ENCODE measurements around the gene FRRS1L.

Gene FRRS1L

DNA sequence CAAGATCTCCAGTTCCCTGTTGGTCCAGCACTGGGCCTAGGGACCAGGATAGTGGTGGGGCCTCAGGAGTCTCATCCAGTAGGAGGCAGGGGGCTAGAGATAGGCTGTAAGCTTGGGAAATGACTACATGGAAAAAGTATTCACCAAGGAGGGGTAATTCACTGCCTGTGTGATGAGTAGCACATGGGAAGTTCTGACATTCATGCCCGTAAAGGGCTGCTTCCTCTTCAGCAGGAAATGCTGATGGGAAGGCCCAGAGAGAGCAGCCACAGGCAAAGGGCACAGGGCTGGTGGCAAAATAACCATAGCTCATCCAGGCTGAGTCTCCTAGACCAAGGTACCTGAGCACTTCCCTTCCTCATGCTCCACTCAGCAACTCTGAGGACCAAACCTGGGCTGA is 23.1 kb upstream of the FRRS1L start:
- in situ Hi-C loops (cut with HindIII; ENCODE audit: low sequenced_read_pairs): no loop called here
- no peak overlapping the region for H3K4me3 ChIP-seq (ENCODE audit: low read depth, low read length)
- TF ChIP-seq, protein P1, sequence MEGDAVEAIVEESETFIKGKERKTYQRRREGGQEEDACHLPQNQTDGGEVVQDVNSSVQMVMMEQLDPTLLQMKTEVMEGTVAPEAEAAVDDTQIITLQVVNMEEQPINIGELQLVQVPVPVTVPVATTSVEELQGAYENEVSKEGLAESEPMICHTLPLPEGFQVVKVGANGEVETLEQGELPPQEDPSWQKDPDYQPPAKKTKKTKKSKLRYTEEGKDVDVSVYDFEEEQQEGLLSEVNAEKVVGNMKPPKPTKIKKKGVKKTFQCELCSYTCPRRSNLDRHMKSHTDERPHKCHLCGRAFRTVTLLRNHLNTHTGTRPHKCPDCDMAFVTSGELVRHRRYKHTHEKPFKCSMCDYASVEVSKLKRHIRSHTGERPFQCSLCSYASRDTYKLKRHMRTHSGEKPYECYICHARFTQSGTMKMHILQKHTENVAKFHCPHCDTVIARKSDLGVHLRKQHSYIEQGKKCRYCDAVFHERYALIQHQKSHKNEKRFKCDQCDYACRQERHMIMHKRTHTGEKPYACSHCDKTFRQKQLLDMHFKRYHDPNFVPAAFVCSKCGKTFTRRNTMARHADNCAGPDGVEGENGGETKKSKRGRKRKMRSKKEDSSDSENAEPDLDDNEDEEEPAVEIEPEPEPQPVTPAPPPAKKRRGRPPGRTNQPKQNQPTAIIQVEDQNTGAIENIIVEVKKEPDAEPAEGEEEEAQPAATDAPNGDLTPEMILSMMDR (IDR thresholded peaks at IDR 0.05; ENCODE audit: low read depth, low read length): no peak
- no peak for DNase-seq (ENCODE audit: low read depth, low spot score)

DNA sequence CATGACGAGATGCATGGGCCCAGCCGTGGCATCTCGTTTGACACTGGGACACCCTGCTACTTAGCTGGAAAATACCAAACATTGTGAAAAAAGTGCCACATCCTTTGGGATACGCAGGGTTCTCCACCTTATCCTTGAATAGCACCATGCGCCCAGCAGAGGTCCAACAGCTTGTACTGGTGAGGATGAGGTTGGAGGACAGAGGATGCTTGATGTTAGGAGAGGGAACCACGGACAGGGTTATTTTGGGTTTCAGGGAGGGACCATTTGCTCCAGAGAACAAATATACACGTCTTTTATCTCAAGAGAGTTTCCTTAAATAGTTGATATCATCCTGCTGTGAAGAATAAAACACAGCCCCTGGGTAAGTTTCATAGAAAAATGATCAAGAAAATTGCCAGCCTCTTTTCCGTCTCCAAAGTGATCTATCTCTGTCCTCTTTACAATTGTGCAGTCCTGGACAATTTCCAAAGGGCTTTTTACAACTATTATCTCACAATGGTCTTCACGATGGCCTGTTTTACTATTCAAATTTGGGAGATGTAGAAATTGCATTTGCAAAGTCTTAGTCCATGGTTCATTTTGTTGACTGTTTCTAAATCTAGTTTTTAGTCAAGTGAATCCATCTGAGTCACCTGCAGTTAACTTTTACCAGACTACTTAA is 19.9 kb upstream of the FRRS1L start:
- TF ChIP-seq, protein P1 (IDR thresholded peaks at IDR 0.05; ENCODE audit: low read depth, low read length): no peak
- H3K4me3 ChIP-seq (ENCODE audit: low read depth, low read length): no peak overlapping the region
- DNase-seq (ENCODE audit: low read depth, low spot score): no peak
- in situ Hi-C loops (cut with HindIII; ENCODE audit: low sequenced_read_pairs): no loop called here

DNA sequence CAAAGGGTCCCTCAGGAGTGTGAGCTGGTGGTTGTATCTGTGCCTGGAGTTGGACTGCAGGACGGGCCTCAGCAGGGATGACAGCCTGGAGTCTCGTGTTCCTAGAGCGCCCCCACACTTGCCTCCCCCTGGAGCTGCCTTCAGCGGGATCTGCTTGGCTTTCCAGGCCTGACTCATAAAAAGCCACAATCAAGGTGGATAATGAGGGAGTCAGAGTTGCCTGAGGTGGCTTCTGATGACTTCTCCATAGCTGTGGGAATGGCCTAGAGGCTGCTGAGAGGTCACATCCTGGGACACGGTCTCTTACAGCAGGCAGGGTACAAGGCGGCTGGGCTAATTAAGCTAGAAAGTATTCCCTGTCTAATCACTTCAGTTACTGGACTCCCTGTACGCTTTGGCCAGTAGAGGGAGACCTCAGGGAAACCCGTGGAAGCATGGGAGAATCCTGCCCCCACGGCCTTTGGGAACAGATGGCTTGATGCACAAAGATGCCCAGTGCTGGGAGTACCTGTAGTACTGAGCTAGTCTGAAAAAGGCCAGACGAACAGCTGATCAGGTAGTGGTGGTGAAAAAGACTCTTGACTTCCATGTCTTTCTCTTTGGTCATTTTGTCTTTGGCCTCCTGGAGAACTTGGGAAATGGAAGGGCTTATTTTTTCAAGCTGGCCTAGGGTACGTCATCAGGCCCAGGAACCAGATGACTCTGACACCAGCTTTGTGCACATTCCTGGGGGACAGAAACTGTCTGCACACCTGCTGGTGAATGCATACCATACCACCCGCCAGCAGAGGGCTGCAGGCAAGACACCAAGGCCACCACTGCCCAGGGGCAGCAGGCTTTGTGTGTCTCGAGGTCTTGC is 16.1 kb upstream of the FRRS1L start:
- in situ Hi-C loops (cut with HindIII; ENCODE audit: low sequenced_read_pairs): no loop called here
- DNase-seq (ENCODE audit: low read depth, low spot score): no peak
- H3K4me3 ChIP-seq (ENCODE audit: low read depth, low read length): no peak overlapping the region
- TF ChIP-seq, protein P1 (IDR thresholded peaks at IDR 0.05; ENCODE audit: low read depth, low read length): peak; percentile 70

DNA sequence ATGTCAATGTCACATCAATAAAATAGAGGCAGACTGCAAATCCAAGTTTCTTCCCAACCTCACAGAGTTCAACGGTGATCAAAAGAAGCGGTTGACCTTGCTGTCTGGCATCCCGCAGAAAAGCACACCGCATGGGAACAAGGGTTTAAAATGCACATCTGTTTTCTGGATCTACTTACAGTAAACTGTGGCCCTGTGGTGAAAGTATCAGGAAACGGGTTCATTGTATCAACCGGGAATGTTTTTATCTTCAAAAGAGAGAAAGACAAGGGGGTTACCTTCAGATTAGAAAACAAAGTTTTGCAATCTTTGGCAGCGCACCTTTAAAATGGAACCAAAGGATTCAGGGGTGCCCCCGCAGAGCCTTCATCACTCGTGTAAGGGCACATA is 15.5 kb upstream of the FRRS1L start:
- TF ChIP-seq, protein P1 (IDR thresholded peaks at IDR 0.05; ENCODE audit: low read depth, low read length): no peak
- no peak for DNase-seq (ENCODE audit: low read depth, low spot score)
- in situ Hi-C loops (cut with HindIII; ENCODE audit: low sequenced_read_pairs): no loop called here
- no peak overlapping the region for H3K4me3 ChIP-seq (ENCODE audit: low read depth, low read length)

DNA sequence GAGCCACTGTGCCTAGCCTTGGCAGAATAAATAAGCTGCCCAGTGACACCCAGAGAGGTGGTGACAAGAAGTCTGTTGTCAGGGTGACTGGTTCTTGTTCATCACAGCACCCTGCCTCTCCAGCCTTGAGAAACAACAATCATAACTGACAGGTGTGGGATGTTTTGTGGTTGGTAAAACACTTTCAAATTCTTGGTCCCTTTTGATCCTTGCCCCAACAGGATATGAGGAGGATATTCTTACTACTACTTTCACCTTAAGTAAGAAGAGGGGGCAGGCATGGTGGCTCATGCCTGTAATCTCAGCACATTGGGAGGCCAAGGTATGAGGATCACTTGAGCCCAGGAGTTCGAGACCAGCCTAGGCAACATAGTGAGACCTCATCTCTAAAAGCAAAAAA is 14.2 kb upstream of the FRRS1L start:
- TF ChIP-seq, protein P1 (IDR thresholded peaks at IDR 0.05; ENCODE audit: low read depth, low read length): no peak
- no peak for DNase-seq (ENCODE audit: low read depth, low spot score)
- in situ Hi-C loops (cut with HindIII; ENCODE audit: low sequenced_read_pairs): no loop called here

DNA sequence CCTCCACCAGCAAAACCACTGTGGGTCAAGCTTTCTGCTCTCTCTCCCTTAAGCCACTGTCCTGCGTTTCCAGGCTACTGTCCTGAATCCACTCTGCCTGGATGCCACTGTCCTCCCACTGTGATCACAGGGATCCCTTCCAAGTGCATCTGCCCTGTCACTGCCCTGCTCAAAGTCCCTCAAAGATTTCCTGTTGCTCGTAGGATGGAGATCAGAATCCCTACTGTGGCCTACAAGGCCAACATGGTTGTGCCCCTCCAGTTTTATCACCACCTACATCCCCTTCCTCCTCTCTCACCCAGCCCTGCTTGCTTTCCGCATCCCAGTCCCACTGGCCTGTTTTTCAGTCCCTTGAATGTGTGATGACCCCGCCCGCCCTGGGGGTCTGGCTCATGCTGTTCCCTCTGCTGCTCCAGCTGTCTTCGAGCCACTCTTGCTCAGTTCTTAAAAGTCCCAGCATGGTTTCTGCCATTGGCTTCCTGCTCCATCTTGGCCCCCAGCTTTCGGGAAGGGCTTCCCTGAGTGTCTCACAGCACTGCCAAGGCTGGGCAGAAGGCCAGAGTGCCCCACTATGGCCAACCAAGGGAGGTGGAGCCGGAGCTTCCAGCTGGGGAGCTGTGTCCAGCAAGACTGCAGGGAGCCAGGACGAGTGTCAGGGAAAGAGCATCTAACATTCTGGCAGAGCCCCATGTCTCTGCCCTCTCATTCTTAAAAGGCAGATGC is 12.9 kb upstream of the FRRS1L start:
- no peak overlapping the region for H3K4me3 ChIP-seq (ENCODE audit: low read depth, low read length)
- no peak for DNase-seq (ENCODE audit: low read depth, low spot score)
- TF ChIP-seq, protein P1 (IDR thresholded peaks at IDR 0.05; ENCODE audit: low read depth, low read length): no peak
- in situ Hi-C loops (cut with HindIII; ENCODE audit: low sequenced_read_pairs): no loop called here

More for the DNA sequence above, 14.2 kb upstream of the FRRS1L start:
- H3K4me3 ChIP-seq (ENCODE audit: low read depth, low read length): no peak overlapping the region
